DOHH2 (cell line): ENCODE measurements around the gene FUT7.

Source experiments
- EZH2phosphoT487 ChIP-seq: fragments of 200-600 bp; sonication (generic); IDR thresholded peaks from 2 replicates; pipeline ENCODE4 v1.6.1; 2017; ENCODE audit warnings: borderline replicate concordance, mild to moderate bottlenecking, antibody characterized with exemption, low read length, moderate library complexity, mixed read lengths
- TF ChIP-seq, protein P1 (sequence below): fragments of 200-600 bp; sonication (generic); IDR thresholded peaks from one replicate; pipeline ENCODE4 v1.5.1; 2014; ENCODE audit warnings: antibody characterized with exemption, mild to moderate bottlenecking, low read depth, low read length; ENCODE audit not compliant: poor library complexity, severe bottlenecking

DNA sequence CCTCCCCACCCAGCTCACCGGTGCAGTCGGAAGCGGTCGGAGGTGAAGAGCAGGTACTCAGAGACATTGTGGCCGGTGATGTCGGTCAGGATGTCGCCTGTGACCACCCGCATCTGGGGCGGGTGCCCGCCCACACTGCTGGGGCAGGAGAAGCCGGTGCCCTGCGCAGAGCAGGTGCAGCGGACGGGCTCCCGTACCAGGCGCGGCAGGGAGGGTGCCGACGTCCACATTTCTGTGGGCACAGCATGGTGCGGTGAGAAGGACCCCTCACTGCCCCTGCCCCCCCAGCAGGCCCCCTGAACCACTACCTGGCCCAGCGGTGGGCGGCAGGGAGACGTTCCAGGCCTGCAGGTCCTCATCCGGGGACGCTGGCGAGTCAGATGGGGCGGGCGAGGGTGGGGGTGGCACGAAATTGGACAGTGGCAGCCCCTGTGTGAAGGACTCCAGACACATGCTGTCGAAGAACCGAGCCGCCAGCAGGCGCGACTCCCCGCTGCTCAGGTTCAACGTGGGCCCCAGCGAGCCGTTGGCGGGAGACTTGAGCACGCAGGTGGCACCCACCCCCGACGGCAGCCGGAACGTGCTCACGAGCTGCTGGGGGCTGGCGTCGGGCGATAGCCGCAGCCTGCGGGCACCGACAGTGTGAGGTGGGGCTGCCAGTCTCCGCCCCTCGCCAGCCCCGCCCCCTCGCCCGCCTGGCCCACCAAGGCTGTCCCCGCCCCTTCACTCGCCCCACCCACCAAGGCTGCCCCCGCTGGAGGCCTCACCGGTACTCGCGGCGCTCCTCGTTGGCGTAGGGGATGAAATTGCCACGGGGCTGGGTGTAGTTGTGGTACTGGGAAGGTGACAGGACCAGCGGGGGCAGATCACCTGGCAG lies 19.0 kb downstream of the FUT7 start:
- TF ChIP-seq, protein P1, sequence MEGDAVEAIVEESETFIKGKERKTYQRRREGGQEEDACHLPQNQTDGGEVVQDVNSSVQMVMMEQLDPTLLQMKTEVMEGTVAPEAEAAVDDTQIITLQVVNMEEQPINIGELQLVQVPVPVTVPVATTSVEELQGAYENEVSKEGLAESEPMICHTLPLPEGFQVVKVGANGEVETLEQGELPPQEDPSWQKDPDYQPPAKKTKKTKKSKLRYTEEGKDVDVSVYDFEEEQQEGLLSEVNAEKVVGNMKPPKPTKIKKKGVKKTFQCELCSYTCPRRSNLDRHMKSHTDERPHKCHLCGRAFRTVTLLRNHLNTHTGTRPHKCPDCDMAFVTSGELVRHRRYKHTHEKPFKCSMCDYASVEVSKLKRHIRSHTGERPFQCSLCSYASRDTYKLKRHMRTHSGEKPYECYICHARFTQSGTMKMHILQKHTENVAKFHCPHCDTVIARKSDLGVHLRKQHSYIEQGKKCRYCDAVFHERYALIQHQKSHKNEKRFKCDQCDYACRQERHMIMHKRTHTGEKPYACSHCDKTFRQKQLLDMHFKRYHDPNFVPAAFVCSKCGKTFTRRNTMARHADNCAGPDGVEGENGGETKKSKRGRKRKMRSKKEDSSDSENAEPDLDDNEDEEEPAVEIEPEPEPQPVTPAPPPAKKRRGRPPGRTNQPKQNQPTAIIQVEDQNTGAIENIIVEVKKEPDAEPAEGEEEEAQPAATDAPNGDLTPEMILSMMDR = no peak
- TF ChIP-seq EZH2phosphoT487 = no peak
